GM04504 (cell line): ENCODE measurements around the gene CDC20B.
"Not testable (repeated sequence)": the region's sequence is repeated elsewhere in the genome, so short reads cannot be mapped to it uniquely, and the experiment has no call there.

ENCODE experiments used
- DNase-seq: peaks from one replicate; pipeline ENCODE4 v3.0.0-alpha.2; 2012; ENCODE audit warnings: low read depth

The CDC20B gene

GRCh38 chr5:55104036-55104772 lies 68.8 kb downstream of the CDC20B start:
- peak; percentile 2 for DNase-seq

- no peak for DNase-seq
Measured at GRCh38 chr5:55102348-55102747, 70.6 kb downstream of the CDC20B start, which contains the start of gene GZMA. Gene GZMA (plus strand): TSS chr5:55102646. CDS start chr5:55102683, 37 bp downstream.

GRCh38 chr5:55101556-55102276 lies 71.3 kb downstream of the CDC20B start:
- DNase-seq: no peak

GRCh38 chr5:55101148-55101547 lies 71.8 kb downstream of the CDC20B start:
- DNase-seq: not testable (repeated sequence)

- no peak for DNase-seq
Measured at GRCh38 chr5:55096861-55097260, 76.1 kb downstream of the CDC20B start.

GRCh38 chr5:55096182-55096581 lies 76.8 kb downstream of the CDC20B start:
- no peak for DNase-seq

- DNase-seq: not testable (repeated sequence)
Measured at GRCh38 chr5:55091011-55091410, 82.0 kb downstream of the CDC20B start.

GRCh38 chr5:55089301-55089700 lies 83.7 kb downstream of the CDC20B start:
- not testable (repeated sequence) for DNase-seq

- DNase-seq: no peak
Measured at GRCh38 chr5:55081541-55081940, 91.4 kb downstream of the CDC20B start.

- no peak for DNase-seq
Measured at GRCh38 chr5:55073211-55073610, 99.8 kb downstream of the CDC20B start.

GRCh38 chr5:55072666-55073065 lies 100.3 kb downstream of the CDC20B start:
- no peak for DNase-seq

GRCh38 chr5:55071413-55071812 lies 101.6 kb downstream of the CDC20B start:
- DNase-seq: no peak

- no peak for DNase-seq
Measured at GRCh38 chr5:55070968-55071367, 102.0 kb downstream of the CDC20B start.

GRCh38 chr5:55066277-55066676 lies 106.7 kb downstream of the CDC20B start:
- DNase-seq: no peak

GRCh38 chr5:55064523-55064922 lies 108.5 kb downstream of the CDC20B start:
- DNase-seq: no peak

GRCh38 chr5:55063899-55064298 lies 109.1 kb downstream of the CDC20B start:
- peak; percentile 10 for DNase-seq

- DNase-seq: peak; percentile 18
Measured at GRCh38 chr5:55063220-55063863, 109.6 kb downstream of the CDC20B start.
